HG03439 (cell line): ENCODE data around the gene CBLN1.

ENCODE experiments used
- ATAC-seq: cut with Tn5 transposase; IDR thresholded peaks from one replicate; pipeline ENCODE4 v1.9.1; 2021; ENCODE audit warnings: mild to moderate bottlenecking, moderate library complexity; ENCODE audit not compliant: unreplicated experiment

CBLN1 gene

DNA sequence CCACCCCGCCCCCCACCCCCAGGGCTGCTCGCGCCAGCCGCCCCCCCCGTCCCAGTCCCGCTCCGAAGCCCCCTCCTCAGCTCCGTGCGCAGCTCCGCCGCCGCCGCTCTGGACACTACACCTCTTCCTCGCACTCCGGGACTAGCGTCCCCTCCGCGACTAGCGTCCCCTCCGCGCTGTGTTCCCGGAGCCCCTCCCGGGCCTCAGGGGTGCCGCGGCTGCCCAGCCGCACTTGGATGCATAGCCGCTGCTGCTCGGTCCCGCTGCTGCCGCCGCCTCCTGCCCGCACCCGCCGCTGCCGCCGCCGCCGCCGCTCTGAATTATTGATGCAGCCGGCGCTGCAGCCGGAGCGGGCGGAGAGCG is at the start of gene CBLN1:
Gene CBLN1 (minus strand): TSS at position 359 of the 363 bp plus-strand sequence. CDS start 373 bp downstream, outside the sequence.
- ATAC-seq = peak; percentile 16

DNA sequence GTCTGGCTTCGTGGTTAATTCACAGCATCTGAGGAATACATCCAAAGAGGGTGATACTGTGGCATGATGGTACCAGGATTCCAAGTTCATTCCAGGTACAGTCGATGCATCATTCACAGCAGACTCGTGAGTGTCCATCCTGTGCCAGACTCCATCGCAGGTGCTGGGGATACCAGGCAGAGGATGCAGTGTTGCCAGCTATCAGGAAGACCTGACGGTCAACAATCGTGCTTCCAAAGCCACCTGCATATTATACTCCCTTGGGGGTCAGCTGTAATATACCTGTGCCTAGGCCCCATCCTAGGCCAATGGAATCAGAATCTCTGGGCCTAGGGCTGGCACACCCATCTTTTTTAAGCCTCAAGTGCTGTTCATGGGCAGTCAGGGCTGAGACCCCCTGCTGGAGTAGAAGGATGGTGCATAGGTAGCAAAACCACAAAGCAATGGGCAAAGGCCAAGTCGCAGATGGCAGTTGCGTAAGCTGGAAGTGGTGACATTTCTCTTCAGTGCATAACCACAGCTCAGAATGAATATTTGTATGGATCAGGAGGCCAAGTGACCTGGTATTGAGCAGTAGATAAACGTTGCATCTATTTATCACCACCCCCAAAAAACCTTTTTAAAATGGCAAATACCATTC is 49.0 kb upstream of the CBLN1 start:
- ATAC-seq = no peak

DNA sequence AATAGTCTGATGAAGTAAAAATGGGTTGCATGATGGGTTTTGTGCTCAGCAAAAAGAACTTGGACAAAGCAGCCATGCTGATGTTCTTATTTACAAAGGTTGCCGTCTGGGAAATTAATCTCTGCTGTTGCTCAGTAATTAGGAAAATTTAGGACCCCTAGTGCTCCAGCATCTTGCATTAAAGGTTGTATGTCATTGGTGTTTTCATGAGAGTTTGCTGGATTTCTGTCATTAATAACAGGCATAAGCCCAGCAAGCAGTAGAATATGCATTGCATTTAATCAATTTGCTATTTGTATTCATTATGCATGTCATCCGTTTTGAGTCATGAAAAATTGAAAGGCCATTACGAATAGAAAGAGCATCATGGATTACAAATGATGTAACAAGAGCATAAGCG is 46.7 kb upstream of the CBLN1 start:
- no peak for ATAC-seq

DNA sequence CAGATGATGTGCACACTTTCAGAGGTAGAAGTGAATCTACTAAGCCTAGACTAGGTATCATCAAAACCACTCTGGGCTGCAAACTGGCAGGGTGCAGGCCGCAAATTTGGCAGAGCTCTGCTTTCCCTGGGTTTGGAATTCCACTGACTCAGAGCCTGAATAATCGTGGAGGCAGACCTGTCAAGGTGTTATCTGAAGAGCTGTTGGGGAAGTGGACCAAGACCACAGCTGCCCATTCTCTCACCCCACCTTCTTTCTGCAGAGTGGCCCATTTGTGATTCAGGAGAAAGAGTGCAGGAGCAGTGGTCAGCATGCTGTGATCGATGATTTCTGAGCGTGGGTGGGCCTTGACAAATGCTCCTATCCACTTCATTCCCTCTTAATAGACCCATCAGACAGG is 45.8 kb upstream of the CBLN1 start:
- no peak for ATAC-seq

DNA sequence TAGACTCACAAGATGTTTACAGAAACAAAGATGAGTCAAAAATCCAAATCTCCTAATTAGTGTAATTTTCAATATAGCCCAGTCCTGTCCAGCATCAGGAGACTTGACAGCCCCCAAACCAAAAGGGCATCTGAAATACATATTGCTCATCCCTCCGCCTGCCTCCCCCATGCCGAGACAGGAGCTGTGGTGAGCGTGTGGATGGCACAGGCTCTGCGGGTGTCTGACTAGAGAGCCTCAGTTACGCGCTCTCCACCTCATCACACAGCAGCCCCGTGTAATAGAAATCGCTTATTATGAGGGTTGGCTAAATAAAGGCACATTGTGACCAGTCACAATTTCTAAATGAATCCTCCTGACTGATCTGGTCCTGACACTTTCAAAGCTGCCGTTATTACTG is 43.1 kb upstream of the CBLN1 start:
- ATAC-seq = no peak

DNA sequence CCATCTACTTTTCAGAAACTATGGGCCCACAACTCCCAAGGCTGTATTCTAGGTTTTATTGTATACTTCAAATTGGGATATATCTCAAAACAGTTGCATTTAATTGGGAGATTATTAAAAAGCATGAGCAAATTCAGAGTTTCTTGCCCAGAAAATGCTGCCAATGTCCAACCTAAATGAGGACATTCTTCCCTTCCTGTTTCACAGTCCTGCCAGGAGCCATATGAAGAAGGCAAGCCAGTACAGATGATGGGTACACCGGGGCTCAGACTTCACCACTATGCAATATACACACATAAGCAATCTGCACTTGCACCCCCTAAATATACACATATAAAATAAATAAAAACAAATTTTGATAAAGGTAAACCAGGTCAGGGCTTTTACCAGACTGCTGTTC is 34.0 kb upstream of the CBLN1 start:
- no peak for ATAC-seq

DNA sequence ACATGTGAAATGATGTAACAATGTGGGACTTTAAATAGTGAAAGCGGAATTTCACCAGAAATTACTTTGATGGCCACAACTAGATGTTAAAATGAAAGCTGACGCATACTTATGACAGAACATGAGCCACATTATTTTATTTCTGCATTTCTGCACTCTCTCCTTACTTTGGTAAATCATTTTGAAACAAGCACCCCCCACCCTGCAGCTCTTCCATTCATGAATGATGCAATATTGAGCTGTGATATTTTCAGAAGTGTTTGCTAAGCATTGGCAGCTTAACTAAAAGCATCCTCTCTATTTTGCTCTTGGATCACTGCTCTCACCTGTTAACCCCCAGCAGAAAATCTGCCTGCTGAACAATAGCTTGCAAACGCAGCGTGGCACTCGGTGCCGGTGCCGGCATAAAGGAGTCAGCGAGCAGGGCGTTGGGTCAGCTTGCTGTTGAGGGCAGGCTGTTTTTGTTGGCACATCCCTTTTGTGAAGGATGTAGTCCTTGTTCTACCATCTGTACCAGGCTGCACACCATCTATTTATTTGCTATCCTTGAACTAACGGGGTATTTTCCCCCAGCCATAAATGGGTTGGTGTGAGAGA is 30.8 kb upstream of the CBLN1 start:
- no peak for ATAC-seq

DNA sequence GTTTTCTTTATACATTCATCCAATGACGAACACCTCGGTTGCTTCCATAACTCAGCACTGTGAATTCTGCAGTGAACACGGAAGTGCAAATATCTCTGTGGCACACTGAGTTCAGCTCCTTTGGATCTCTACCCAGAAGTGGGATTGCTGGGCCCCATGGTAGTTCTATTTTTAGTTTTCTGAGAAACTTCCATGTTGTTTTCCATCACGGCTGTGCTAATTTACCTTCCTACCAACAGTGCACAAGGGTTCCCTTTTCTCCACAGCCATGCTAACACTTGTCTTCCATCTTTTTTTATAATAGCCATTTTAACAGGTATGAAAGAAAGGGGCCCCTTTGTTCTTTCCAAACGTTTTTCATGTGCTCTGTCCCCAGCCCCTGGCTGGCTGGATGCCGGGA is 30.2 kb upstream of the CBLN1 start:
- ATAC-seq = no peak

DNA sequence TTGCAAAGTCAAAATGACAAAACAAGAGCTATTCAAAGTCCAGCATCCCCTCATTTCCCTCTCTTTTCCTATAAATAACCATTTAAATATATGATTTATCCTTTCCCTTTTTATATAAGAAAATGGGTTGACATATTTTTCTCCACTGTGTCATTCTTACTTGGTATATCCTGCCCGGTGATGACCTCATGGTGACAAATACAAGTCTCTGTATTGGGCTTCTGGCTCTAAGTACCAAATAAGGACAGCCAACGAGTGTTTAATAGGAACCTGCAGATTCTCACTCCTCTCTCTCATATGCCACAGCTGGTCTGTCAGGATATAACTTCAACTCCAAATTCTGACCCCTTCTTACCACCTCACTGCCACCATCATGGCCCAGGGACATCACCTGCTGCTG is 25.5 kb upstream of the CBLN1 start:
- ATAC-seq = no peak

DNA sequence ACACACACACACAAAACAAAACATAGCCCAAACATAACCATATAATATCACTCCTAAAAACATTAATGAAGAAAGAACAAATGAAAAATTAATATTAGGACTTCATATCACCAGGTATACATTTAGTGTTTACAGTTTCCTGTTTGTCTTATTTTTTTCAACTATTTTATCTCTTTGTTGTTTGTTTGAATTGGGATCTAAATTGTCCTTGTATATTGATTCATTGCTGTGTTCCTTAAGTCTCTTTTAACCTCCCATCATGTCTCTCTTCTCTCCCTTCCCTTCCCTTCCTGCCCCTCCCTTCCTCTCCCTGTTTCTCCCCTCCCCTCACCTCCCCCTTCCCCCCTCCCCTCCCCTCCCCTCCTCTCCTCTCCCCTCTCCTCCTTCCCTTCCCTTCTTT is 23.8 kb upstream of the CBLN1 start:
- ATAC-seq = no peak

DNA sequence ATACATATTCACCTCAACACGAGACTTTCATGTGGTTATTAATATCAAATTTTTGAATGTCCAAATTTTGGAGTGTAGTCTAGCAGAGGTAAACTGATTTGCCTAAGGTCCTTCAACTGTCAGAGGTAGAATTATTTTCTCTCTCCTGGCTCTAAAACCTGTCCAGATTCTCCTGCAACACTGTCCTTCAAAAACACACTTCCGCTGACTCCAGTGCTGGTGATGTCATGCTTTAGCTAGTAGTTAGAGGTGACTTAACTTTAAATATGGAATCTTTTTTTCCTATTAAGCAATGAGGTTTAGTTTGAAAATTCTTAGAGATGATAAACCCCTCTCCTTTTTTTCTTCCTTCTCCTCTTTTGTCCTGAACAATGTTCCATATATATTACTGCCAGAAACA is 10.8 kb upstream of the CBLN1 start:
- no peak for ATAC-seq

DNA sequence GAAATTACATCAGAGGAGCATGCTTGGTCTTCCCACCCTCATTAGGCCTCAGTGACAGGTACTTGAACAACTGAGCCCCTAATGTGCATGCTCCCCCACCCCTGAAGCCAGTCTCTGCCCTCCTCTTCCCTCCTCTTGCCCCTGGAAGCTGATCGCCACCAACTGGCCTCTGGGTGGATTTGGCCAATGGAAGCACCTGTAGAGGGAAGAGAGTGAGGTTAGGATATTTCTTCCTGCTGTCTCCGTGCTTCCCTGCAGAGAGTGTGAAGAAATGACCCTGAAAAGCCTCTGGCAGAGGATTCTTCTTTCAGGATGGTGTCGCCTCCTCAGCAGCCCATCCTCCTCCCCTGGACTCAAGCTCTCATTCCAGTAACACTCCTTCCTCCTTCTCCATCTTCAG is 5.9 kb upstream of the CBLN1 start:
- ATAC-seq = no peak

DNA sequence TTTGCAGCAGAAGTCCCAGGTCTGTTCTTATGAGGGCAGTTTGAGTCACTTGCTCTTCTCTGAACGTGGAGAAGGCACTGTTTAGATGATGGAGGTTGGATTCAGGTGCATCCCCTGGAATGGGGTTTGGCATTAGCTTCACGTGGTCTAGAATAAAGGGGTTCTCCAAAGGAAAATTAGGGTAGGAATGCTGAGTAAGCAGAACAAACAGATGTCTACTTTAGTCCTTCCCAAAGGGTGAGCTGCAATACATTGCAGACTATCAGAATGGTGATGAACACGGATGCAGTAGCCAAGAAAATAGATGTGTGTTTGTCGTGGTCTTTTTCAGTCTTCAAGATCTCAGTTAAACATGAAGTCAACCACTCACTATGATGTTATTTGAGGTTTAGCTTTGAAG is 3.3 kb upstream of the CBLN1 start:
- ATAC-seq = no peak

DNA sequence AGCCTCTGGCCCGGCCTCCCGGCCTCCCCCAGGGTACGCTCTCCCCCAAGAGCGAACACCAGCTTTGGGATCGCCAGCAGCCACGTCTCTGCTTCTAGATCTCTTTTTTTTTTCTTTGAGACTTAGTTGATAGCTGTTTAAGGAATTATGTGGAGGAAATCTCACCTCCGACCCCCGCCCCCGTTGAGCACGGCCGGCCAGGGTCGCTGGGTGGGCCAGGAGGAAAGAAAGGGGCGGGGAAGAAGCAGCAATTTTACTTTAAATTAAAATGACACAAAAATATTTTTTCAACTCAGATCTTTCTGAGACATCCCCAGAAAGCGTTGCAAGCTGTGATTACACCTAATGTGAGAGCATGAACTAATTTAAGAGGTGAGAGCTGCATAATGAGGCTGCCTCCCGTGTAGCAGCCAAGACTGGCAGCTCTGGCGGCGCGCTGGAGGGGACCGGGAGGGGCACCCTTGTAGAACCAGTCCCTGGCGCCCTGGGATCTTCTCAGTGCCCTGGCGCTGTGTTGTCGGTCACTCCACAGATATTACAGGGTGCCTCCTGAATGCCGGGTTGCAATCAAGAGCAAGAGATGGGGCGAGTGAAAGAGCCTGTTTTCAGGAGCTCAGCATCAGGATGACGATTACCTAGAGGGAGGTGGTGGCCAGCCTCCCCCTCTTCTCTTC is 1.9 kb upstream of the CBLN1 start:
- ATAC-seq = no peak

DNA sequence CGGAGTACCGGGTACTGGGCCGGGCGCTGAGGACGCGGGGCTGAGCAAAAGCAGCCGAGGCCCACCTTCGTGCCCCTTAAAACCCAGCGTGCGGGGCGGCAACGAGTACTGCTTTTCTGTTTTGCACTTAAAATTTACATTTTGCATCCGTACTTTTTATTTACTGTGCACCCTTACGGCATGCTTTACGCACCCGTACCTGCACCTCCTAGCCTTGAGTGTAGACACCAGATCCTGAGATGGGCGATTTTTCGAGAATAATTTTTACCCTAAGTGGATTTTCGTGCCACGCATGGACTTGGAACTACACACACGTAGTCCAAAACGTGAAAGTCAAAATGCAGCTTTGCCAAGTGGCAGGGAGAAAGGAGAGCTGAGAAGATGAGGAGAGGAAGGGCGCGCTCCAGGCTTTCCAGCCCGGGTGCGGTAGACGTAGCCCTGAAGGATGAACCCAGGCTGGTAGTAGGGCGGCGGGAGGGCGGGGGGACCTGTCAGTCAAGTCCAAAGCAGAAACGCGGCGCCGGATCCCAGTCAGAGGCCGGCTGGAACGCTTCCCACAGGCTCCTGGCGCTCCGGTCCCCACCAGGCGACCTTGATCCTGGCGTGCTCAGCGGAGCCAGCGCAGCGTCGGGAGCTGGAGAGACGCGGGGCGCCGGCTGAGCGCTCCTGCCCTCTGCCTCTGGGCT is 1.2 kb upstream of the CBLN1 start:
- ATAC-seq = no peak

DNA sequence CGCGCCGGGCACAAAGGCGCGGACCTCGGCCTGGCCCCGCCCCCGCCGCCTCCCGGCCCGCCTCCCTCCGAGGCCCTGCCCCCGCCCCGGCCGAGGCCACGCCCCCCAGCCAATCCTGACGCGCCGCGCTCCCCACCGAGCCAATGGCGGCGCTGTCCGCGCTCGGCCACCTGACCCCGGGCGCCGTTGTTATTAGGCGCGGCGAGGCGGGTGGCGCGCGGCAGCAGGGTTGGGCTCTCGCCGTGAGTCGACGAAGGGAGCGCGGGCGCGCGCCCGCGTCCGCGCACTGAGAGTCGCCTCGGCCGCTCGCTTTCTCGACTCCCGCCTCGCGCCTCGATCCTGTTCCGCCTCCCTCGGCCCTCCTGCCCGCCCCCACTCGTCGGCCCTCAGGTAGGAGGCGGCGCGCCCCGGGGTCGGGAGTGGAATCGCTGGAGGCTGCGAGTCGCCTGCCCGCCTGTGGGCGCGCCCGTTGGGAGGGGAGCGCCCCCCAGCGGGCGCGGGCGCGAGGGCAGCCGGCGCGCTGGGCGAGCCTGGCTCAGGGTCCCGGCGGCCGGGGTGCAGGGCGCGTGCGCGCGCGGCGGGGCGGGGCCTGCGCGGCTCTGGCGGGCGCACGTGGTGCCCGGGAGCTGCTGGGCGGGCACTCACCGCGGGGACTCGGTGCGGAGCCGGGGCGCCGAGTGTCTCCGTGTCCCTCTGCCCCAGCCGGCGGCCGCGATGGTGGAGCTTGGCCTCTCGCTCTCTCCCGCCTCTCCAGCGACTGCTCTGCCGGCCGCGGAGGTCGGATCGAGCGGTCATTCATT is 405 bp upstream of the CBLN1 start:
- ATAC-seq = peak; percentile 81

DNA sequence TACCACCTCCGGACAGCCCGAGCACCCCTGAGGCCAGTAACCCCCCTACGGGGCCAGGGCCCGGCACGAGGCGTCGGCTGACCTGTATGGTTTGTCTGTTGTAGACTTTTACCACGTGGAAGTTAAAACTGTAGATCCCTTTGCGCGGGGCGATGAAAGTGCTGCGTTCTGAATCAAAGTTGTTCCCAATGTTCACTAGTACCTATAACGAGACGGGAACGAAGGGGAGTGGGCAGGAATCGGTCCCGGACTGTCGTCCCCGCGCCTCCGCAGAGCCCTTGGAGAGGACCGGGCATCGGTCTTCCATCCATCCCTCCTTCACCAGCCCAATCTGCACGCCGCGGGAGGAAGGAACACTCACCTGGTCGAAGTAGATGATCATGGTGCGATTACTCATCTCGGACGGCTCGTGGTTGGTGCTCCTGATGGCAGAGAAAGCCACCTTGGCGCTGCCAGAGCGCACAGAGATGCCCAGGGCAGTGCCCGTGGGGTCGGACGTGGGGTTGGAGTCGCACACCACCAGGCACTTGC is 732 bp downstream of the CBLN1 start:
- ATAC-seq = no peak

DNA sequence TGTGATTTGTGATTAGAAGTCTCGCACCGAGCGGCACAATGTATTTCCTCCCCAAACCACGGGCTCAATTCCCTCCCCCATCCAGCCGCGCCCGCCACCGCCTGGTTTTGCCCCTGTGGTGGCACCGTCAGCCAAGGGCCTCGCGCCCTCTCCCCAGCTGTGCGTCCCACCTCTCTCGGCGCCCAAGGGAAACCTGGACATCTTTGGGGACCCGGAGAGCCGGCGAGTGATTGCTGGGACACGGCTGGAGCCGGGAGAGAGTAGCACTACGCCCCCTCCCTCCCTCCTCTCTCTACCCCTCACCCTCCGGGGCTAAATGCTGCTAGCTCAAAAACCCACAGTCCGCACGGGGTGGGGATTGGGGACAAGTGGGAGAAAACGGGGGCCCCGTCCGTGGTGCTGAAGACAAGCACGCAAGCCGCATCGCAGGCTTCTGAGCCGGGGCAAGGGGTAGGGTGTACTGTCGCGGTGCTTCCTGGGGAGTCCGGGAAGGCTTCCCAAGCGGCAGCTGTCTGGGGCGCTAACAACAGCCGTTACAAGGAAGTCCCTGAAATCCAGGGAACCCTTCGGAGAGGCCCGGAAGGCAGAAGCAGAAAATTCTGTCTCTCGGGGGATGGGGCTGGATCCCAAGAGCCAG is 1.4 kb downstream of the CBLN1 start:
- no peak for ATAC-seq

DNA sequence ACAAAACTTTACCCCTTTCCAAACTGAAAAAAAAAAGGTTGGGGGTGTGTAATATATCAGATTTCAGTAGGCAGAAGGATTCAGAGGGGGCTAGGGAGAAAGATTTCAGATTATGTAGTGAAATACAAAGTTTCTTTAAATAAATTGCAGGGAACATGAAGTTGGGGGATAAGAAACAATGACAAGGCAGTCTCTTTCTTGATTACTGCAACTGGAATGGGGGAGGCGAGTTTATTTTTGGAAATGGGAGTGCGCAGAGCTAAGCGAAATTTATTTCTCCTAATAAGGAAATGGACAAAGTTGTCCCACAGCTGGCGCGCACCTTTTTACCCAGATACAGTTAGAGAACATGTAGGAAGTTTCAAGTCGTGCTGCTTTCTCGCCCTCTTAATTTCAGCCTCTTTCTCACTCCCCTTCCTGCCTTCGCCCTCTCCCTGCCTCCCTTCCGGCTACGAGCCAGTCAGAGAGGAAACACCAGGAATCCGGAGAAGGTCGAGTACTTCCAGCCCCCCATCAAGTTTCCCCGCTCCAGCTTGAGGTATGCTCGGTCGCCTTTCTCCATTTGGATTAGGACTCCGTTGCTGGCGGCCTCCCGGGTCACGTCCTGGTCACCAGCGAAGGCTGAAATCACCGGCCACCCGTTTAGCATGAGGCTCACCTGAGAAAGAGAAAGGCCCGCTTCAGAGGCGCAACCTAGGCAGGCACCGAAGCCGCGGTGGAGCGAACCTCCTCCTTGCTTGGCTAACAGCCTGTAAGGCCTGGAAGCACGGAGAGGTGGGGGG is 2.5 kb downstream of the CBLN1 start:
- no peak for ATAC-seq

DNA sequence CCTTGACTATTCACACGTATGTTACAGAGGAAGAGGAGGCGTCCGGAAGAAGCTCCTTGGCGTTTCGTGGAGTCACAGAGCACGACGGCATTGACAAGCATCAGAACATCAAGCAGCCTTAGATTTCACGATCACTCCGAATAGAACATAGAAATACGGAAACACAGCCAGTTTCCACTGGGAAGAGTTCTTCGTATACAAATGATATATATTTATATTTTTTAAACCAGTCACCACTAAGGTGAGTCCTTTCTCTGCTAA is 3.1 kb downstream of the CBLN1 start:
- no peak for ATAC-seq
